OCI-LY7 (cell line): Measurements from ENCODE around the gene NAB1. TPM values are rescaled to one million over a fixed set of nuclear protein-coding genes. Genes with fewer than 3 reads are reported as not detected.
A peak's percentile ranks its signal among the peaks of the same experiment; 100 is the strongest.

Experiments
- BruUV-seq: library from RNA; stranded (reverse); fragments of 400-500 nt; replicated peaks from 2 replicates; lab custom pipeline; 2021; lab: Mats Ljungman, UMichigan
- CTCF ChIA-PET: fragments of 300-600 bp; sonication (Branson Sonifier 250); formaldehyde crosslinking; loops from one replicate; lab custom pipeline; 2022; ENCODE audit warnings: antibody characterized with exemption; ENCODE audit not compliant: unreplicated experiment; lab: Charles Lee
- POLR2A ChIA-PET: fragments of 300-600 bp; sonication (Branson Sonifier 250); formaldehyde crosslinking; loops from one replicate; lab custom pipeline; 2022; ENCODE audit warnings: antibody characterized with exemption; lab: Charles Lee
- DNase-seq: peaks from one replicate; pipeline ENCODE4 v3.0.0-alpha.2; 2015; ENCODE audit warnings: low spot score
- H2AFZ ChIP-seq: fragments of 200-600 bp; sonication (generic), shearing (Covaris generic); 2 replicates; pipeline ENCODE4 v1.6.1; 2014; ENCODE audit warnings: mild to moderate bottlenecking, antibody characterized with exemption, low read length, moderate library complexity
- H3K27ac ChIP-seq: fragments of 200-600 bp; sonication (generic); 2 replicates; pipeline ENCODE4 v1.5.1; 2014; ENCODE audit warnings: mixed run types, low read depth, mild to moderate bottlenecking, moderate library complexity, low read length, inconsistent platforms; ENCODE audit not compliant: poor library complexity, severe bottlenecking
- H3K36me3 ChIP-seq: fragments of 200-600 bp; sonication (generic); 2 replicates; pipeline ENCODE4 v1.6.1; 2014; ENCODE audit warnings: mild to moderate bottlenecking, antibody characterized with exemption, low read length, moderate library complexity, mixed read lengths; ENCODE audit not compliant: insufficient read depth
- H3K4me1 ChIP-seq: fragments of 200-600 bp; sonication (generic); 2 replicates; pipeline ENCODE4 v1.5.1; 2014; ENCODE audit warnings: mild to moderate bottlenecking, low read length; ENCODE audit not compliant: insufficient read depth, poor library complexity, severe bottlenecking
- H3K4me2 ChIP-seq: fragments of 200-600 bp; sonication (generic); 2 replicates; pipeline ENCODE4 v1.6.1; 2014; ENCODE audit warnings: mild to moderate bottlenecking, low read length
- H3K4me3 ChIP-seq: fragments of 200-600 bp; sonication (generic); 2 replicates; pipeline ENCODE4 v1.5.1; 2014; ENCODE audit warnings: mild to moderate bottlenecking, low read depth, low read length; ENCODE audit not compliant: poor library complexity, severe bottlenecking
- H3K79me2 ChIP-seq: fragments of 200-600 bp; sonication (generic); 2 replicates; pipeline ENCODE4 v1.6.1; 2016; ENCODE audit warnings: low read depth, mild to moderate bottlenecking, low read length, moderate library complexity, mixed read lengths; ENCODE audit not compliant: insufficient read depth
- H3K9me2 ChIP-seq: fragments of 200-600 bp; sonication (generic); 2 replicates; pipeline ENCODE4 v1.6.1; 2016; ENCODE audit warnings: mild to moderate bottlenecking, low read length, mixed read lengths; ENCODE audit not compliant: insufficient read depth
- H3K9me3 ChIP-seq: fragments of 200-600 bp; sonication (generic); 2 replicates; pipeline ENCODE4 v1.6.1; 2014; ENCODE audit warnings: mild to moderate bottlenecking, mixed run types, low read length, mixed read lengths
- H4K20me1 ChIP-seq: fragments of 200-600 bp; sonication (generic); 2 replicates; pipeline ENCODE4 v1.6.1; 2014; ENCODE audit warnings: mild to moderate bottlenecking, antibody characterized with exemption, low read length, moderate library complexity, mixed read lengths; ENCODE audit not compliant: insufficient read depth
- CTCF ChIP-seq: fragments of 200-600 bp; sonication (generic); conservative IDR thresholded peaks from 2 replicates; pipeline ENCODE4 v1.5.1; 2014; ENCODE audit warnings: mild to moderate bottlenecking, antibody characterized with exemption, low read length, moderate library complexity, mixed read lengths
- EZH2phosphoT487 ChIP-seq: fragments of 200-600 bp; sonication (generic); IDR thresholded peaks from 2 replicates; pipeline ENCODE4 v1.6.1; 2018; ENCODE audit warnings: low read depth, borderline replicate concordance, mild to moderate bottlenecking, mixed run types, antibody characterized with exemption, low read length, moderate library complexity, mixed read lengths
- intact Hi-C: fragments of 100-400 bp; cut with micrococcal nuclease; formaldehyde crosslinking; loops from one replicate; pipeline ENCODE4 v1.10.0; 2022; ENCODE audit not compliant: unreplicated experiment
- total RNA-seq, 2 experiments: library from RNA; depleted of rRNA in 1 of 2; stranded (reverse); fragments of >200 nt in 1 of 2; shearing (Covaris generic) in 1 of 2; gene quantifications; 2 replicates each; pipeline ENCODE4 v1.2.3, GENCODE V29; 2014 to 2022

NAB1 gene
- total RNA-seq, 2 experiments from 2014 or later: 24.5 to 30.2 TPM

GRCh38 chr2:190628591-190629319, 20.1 kb upstream of the NAB1 start:
- H2AFZ ChIP-seq: no peak overlapping the region
- H3K36me3 ChIP-seq: no peaks in the 10 kb centered on the region
- BruUV-seq: no TSS peak
- no peaks in the 10 kb centered on the region for H3K4me1 ChIP-seq
- no peaks in the 10 kb centered on the region for H3K79me2 ChIP-seq
- intact Hi-C loops: no loop called here
- no peaks in the 10 kb centered on the region for H3K9me3 ChIP-seq
- H3K27ac ChIP-seq: no peak overlapping the region
- TF ChIP-seq EZH2phosphoT487 (no peak), CTCF (no peak)
- H3K9me2 ChIP-seq: no peaks in the 10 kb centered on the region
- H4K20me1 ChIP-seq: no peaks in the 10 kb centered on the region
- no peak for DNase-seq
- ChIA-PET CTCF (no interaction called here), POLR2A (interaction anchor here (0.7 kb wide), 1 partner anchor 13 kb away, joined by 3 read pairs; no protein-coding TSS in a partner anchor)
- no peak overlapping the region for H3K4me2 ChIP-seq
- no peak overlapping the region for H3K4me3 ChIP-seq

GRCh38 chr2:190634381-190634780, 14.5 kb upstream of the NAB1 start:
- no peaks in the 10 kb centered on the region for H4K20me1 ChIP-seq
- no peaks in the 10 kb centered on the region for H3K79me2 ChIP-seq
- peaks cover 8% of the 10 kb centered on the region for H3K4me1 ChIP-seq
- TF ChIP-seq CTCF (no peak), EZH2phosphoT487 (no peak)
- no peak overlapping the region for H2AFZ ChIP-seq
- H3K9me3 ChIP-seq: no peaks in the 10 kb centered on the region
- POLR2A ChIA-PET: interaction anchor here (0.7 kb wide), 1 partner anchor 12 kb away, joined by 3 read pairs; no protein-coding TSS in a partner anchor
- CTCF ChIA-PET: no interaction called here
- no TSS peak for BruUV-seq
- no peak overlapping the region for H3K27ac ChIP-seq
- no peaks in the 10 kb centered on the region for H3K36me3 ChIP-seq
- no peak for DNase-seq
- H3K4me2 ChIP-seq: no peak overlapping the region
- H3K9me2 ChIP-seq: no peaks in the 10 kb centered on the region
- no peak overlapping the region for H3K4me3 ChIP-seq
- intact Hi-C loops: no loop called here

GRCh38 chr2:190635781-190636180, 13.1 kb upstream of the NAB1 start:
- POLR2A ChIA-PET: no interaction called here

More at GRCh38 chr2:190635781-190636180, 13.1 kb upstream of the NAB1 start:
- H3K79me2 ChIP-seq: no peaks in the 10 kb centered on the region
- H3K4me3 ChIP-seq: no peak overlapping the region
- no peak overlapping the region for H3K27ac ChIP-seq
- H2AFZ ChIP-seq: no peak overlapping the region
- TF ChIP-seq EZH2phosphoT487 (no peak), CTCF (peak; percentile 42)
- intact Hi-C loops: no loop called here
- CTCF ChIA-PET: no interaction called here
- BruUV-seq: no TSS peak
- no peaks in the 10 kb centered on the region for H4K20me1 ChIP-seq
- H3K9me3 ChIP-seq: no peaks in the 10 kb centered on the region
- H3K4me2 ChIP-seq: no peak overlapping the region
- H3K36me3 ChIP-seq: no peaks in the 10 kb centered on the region
- peaks cover 8% of the 10 kb centered on the region for H3K4me1 ChIP-seq
- H3K9me2 ChIP-seq: no peaks in the 10 kb centered on the region
- DNase-seq: no peak
